ENCODE results near the gene DBP. TPM values are rescaled to one million over a fixed set of nuclear protein-coding genes. Genes with fewer than 3 reads are reported as not detected.

The DBP gene
- total and polyA plus RNA-seq, 10 donors: 11.4 to 29.5 (median 23.3) TPM

DNA sequence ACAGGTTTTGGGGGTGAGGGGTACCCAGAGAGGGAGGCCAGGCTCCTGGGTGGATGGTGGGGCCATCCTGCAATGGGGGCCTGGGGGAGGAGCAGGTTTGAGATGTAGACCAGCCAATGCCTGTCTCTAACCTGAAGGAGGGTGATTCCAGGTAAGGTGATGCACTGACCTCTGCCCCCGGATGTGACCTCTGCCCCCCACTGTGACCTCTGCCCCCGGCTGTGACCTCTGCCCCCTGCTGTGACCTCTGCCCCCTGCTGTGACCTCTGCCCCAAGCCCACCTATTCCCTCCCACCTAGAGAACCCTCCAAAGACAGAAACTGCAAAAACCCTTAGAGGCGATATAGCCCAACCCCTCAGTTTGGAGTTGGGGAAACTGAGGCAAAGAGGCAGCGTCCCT is 40.9 kb downstream of the DBP start:
- H3K4me1 ChIP-seq: no peaks in the 10 kb centered on the region
- no peaks in the 10 kb centered on the region for H3K36me3 ChIP-seq
- H3K27me3 ChIP-seq (replicated peaks in 1 of 7): peaks cover 0 to 29% (median 0%) of the 10 kb centered on the region in 7 donors
- no peak overlapping the region for H3K27ac ChIP-seq
- TF ChIP-seq POLR2AphosphoS5 (IDR thresholded peaks at IDR 0.05): no peak
- TF ChIP-seq, protein P1, sequence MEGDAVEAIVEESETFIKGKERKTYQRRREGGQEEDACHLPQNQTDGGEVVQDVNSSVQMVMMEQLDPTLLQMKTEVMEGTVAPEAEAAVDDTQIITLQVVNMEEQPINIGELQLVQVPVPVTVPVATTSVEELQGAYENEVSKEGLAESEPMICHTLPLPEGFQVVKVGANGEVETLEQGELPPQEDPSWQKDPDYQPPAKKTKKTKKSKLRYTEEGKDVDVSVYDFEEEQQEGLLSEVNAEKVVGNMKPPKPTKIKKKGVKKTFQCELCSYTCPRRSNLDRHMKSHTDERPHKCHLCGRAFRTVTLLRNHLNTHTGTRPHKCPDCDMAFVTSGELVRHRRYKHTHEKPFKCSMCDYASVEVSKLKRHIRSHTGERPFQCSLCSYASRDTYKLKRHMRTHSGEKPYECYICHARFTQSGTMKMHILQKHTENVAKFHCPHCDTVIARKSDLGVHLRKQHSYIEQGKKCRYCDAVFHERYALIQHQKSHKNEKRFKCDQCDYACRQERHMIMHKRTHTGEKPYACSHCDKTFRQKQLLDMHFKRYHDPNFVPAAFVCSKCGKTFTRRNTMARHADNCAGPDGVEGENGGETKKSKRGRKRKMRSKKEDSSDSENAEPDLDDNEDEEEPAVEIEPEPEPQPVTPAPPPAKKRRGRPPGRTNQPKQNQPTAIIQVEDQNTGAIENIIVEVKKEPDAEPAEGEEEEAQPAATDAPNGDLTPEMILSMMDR (IDR thresholded peaks at IDR 0.05 in 8 of 11, conservative IDR thresholded peaks at IDR 0.05 in 3 of 11): no peak
- TF ChIP-seq POLR2A (IDR thresholded peaks at IDR 0.05): no peak
- no peak for DNase-seq
- no peaks in the 10 kb centered on the region for H3K9me3 ChIP-seq
- H3K4me3 ChIP-seq: no peak overlapping the region
- 77 to 95% (median 91%) methylated on average over 3 to 4 of the region's 4 CpGs for WGBS, 5 donors
- intact Hi-C loops (cut with DNase I; ENCODE audit: low total_unique reads): no loop called here

DNA sequence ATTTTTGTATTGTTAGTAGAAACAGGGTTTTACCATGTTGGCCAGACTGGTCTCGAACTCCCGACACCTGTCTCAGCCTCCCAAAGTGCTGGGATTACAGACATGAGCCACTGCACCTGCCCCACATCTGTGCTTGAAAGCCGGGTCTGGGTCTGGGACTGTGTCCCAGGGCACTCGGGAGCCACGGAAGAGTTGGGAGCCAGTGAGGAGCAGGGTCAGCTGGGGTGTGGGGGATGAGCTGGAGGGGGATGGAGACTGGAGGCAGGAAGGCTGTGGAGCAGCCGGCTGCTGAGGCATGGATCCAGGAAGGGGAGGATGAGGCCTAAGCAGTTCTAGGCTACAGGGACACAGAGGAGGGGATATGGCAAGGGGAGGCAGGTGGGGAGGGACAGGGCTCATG is 41.3 kb downstream of the DBP start:
- TF ChIP-seq, protein P1 (IDR thresholded peaks at IDR 0.05 in 8 of 11, conservative IDR thresholded peaks at IDR 0.05 in 3 of 11): no peak
- TF ChIP-seq POLR2AphosphoS5 (IDR thresholded peaks at IDR 0.05) (no peak), POLR2A (IDR thresholded peaks at IDR 0.05) (no peak)
- Histone ChIP-seq H3K9me3 (no peaks in the 10 kb centered on the region), H3K27ac (no peak overlapping the region), H3K36me3 (no peaks in the 10 kb centered on the region), H3K4me1 (no peaks in the 10 kb centered on the region), H3K27me3 (replicated peaks in 1 of 7) (peaks cover 0 to 25% (median 0%) of the 10 kb centered on the region in 7 donors), H3K4me3 (no peak overlapping the region)
- intact Hi-C loops (cut with DNase I; ENCODE audit: low total_unique reads): no loop called here
- DNase-seq: no peak
- 72 to 89% (median 85%) methylated on average over 6 of the region's 6 CpGs for WGBS, 5 donors

DNA sequence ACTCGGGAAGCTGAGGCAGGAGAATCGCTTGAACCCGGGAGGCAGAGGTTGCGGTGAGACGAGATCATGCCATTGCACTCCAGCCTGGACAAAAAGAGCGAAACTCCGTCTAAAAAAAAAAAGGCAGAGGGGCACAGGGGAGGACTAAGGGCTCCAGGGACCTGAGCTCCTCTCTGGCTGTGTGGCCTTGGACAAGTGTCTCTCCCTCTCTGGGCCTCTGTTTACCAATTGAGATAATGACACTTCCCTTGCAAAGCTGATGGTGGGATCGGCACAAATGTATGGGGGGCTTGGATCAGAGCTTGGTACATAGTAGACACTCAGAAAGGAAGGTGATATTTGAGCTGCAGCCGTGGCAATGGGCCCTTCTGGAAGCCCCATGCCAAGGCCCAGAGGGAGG is 42.0 kb downstream of the DBP start:
- 82 to 92% (median 86%) methylated on average over 9 of the region's 9 CpGs for WGBS, 5 donors
- Histone ChIP-seq H3K4me3 (no peak overlapping the region), H3K9me3 (no peaks in the 10 kb centered on the region), H3K27ac (no peak overlapping the region), H3K4me1 (no peaks in the 10 kb centered on the region), H3K36me3 (no peaks in the 10 kb centered on the region), H3K27me3 (replicated peaks in 1 of 7) (peaks cover 0 to 23% (median 0%) of the 10 kb centered on the region in 7 donors)
- intact Hi-C loops (cut with DNase I; ENCODE audit: low total_unique reads): no loop called here
- TF ChIP-seq POLR2A (IDR thresholded peaks at IDR 0.05) (no peak), POLR2AphosphoS5 (IDR thresholded peaks at IDR 0.05) (no peak)
- TF ChIP-seq, protein P1 (IDR thresholded peaks at IDR 0.05 in 8 of 11, conservative IDR thresholded peaks at IDR 0.05 in 3 of 11): no peak
- no peak for DNase-seq

DNA sequence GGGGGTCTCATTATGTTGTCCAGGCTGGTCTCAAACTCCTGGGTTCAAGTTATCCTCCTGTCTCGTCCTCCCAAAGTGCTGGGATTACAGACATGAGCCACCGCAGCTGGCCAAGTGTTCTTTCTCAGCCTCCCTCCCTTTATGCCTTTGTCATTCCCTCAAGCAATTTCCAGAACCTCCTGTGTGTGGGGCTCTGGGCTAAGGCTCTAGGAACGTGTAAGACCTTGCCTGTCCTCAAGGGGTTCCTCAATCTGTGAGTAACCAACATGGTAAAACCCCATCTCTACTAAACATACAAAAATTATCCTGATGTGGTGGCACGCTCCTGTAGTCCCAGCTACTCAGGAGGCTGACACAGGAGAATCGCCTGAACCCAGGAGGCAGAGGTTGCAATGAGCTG is 46.2 kb downstream of the DBP start:
- H3K9me3 ChIP-seq: no peaks in the 10 kb centered on the region
- H3K4me3 ChIP-seq: no peak overlapping the region
- peaks cover 0 to 20% (median 0%) of the 10 kb centered on the region in 7 donors for H3K27me3 ChIP-seq (replicated peaks in 1 of 7)
- no peak overlapping the region for H3K27ac ChIP-seq
- no peaks in the 10 kb centered on the region for H3K36me3 ChIP-seq
- H3K4me1 ChIP-seq: peaks cover 0 to 12% (median 11%) of the 10 kb centered on the region in 6 donors
- no peak for DNase-seq
- TF ChIP-seq POLR2AphosphoS5 (IDR thresholded peaks at IDR 0.05) (no peak), POLR2A (IDR thresholded peaks at IDR 0.05) (no peak)
- TF ChIP-seq, protein P1 (IDR thresholded peaks at IDR 0.05 in 8 of 11, conservative IDR thresholded peaks at IDR 0.05 in 3 of 11): no peak
- intact Hi-C loops (cut with DNase I; ENCODE audit: low total_unique reads): no loop called here
- whole genome bisulfite sequencing, 5 donors: 75 to 87% (median 78%) methylated on average over 5 of the region's 5 CpGs

Measured in spleen (tissue), 11 donors.